Common myeloid progenitor, CD34-positive (primary cell): Measurements from ENCODE around the gene JADE2.

Experiments used
- CTCF ChIA-PET: fragments of 350-600 bp; sonication (Branson Sonifier 250); formaldehyde crosslinking; loops from one replicate; lab custom pipeline; 2021; ENCODE audit warnings: antibody characterized with exemption; lab: Charles Lee
- POLR2A ChIA-PET: fragments of 350-600 bp; sonication (Branson Sonifier 250); formaldehyde crosslinking; loops from one replicate; lab custom pipeline; 2021; ENCODE audit warnings: antibody characterized with exemption; lab: Charles Lee
- DNase-seq, 3 donors: peaks; one replicate each; pipeline versions ENCODE4 v3.0.0 to v3.0.0-alpha.2; 2013
- H3K27ac ChIP-seq, 2 experiments: 1 replicate in 1 of 2; 2 replicates in 1 of 2; pipeline ENCODE4 v1.7.0; 2013; ENCODE audit warnings: inconsistent platforms in 2 of 2, low read length in 2 of 2, mild to moderate bottlenecking in 2 of 2, low read depth in 1 of 2, moderate library complexity in 1 of 2; ENCODE audit not compliant: severe bottlenecking in 2 of 2, insufficient read depth in 1 of 2, poor library complexity in 1 of 2
- H3K27me3 ChIP-seq, 5 experiments: replicated peaks in 2 of 5; 1 replicate in 3 of 5; 2 replicates in 2 of 5; pipeline versions ENCODE4 v1.6.1 to v1.7.0; 2013; ENCODE audit warnings: low read length in 4 of 5, mild to moderate bottlenecking in 2 of 5, moderate library complexity in 2 of 5, inconsistent platforms in 1 of 5; ENCODE audit not compliant: insufficient read depth in 5 of 5, control insufficient read depth in 4 of 5
- H3K36me3 ChIP-seq, 4 experiments: 1 replicate in 2 of 4; 2 replicates in 2 of 4; pipeline versions ENCODE4 v1.6.1 to v1.7.0; 2013; ENCODE audit warnings: low read length in 3 of 4, control low read depth in 1 of 4, mild to moderate bottlenecking in 1 of 4; ENCODE audit not compliant: control insufficient read depth in 4 of 4, insufficient read depth in 4 of 4
- H3K4me1 ChIP-seq, 4 experiments: 1 replicate in 3 of 4; 2 replicates in 1 of 4; pipeline versions ENCODE4 v1.6.1 to v1.7.1; 2013; ENCODE audit warnings: low read length in 3 of 4, mild to moderate bottlenecking in 3 of 4, control low read depth in 1 of 4, inconsistent platforms in 1 of 4, moderate library complexity in 1 of 4; ENCODE audit not compliant: control insufficient read depth in 4 of 4, insufficient read depth in 4 of 4; ENCODE audit errors: control extremely low read depth in 1 of 4
- H3K4me3 ChIP-seq, 7 experiments: 1 replicate in 4 of 7; 2 replicates in 3 of 7; pipeline versions ENCODE4 v1.5.1 to v1.7.0; 2013; ENCODE audit warnings: mild to moderate bottlenecking in 7 of 7, low read length in 6 of 7, moderate library complexity in 6 of 7, inconsistent platforms in 2 of 7, low read depth in 2 of 7, control low read depth in 1 of 7; ENCODE audit not compliant: insufficient read depth in 4 of 7, control insufficient read depth in 1 of 7; ENCODE audit errors: extremely low read depth in 1 of 7
- H3K9me3 ChIP-seq, 5 experiments: 1 replicate in 4 of 5; 2 replicates in 1 of 5; pipeline versions ENCODE4 v1.6.1 to v1.7.1; 2013; ENCODE audit warnings: low read length in 4 of 5, mild to moderate bottlenecking in 2 of 5, inconsistent platforms in 1 of 5, low read depth in 1 of 5, moderate library complexity in 1 of 5; ENCODE audit not compliant: control insufficient read depth in 4 of 5, insufficient read depth in 2 of 5; ENCODE audit errors: control extremely low read depth in 1 of 5
- WGBS: methylation state at CpG from one replicate; pipeline ENCODE4 v1.1.5; 2013; ENCODE audit not compliant: insufficient coverage; 5-methylcytosine and 5-hydroxymethylcytosine counted together

JADE2 gene

GRCh38 chr5:134584662-134585061 is 59.2 kb downstream of the JADE2 start:
- ChIA-PET POLR2A (no interaction called here), CTCF (interaction anchor here (1.0 to 2.0 kb wide), 9 partner anchors 10 to 283 kb away, joined by 3 to 7 read pairs (median 3); no protein-coding TSS in a partner anchor)
- Histone ChIP-seq H3K27ac (no peak overlapping the region), H3K27me3 (no peaks in the 10 kb centered on the region), H3K36me3 (peaks cover 0 to 26% (median 9%) of the 10 kb centered on the region in 4 experiments), H3K9me3 (no peaks in the 10 kb centered on the region), H3K4me3 (no peak overlapping the region), H3K4me1 (peaks cover 0 to 5% (median 2%) of the 10 kb centered on the region in 4 experiments)
- WGBS, result 86% methylated on average over 1 of the region's 3 CpGs
- DNase-seq, result no peak

DNA sequence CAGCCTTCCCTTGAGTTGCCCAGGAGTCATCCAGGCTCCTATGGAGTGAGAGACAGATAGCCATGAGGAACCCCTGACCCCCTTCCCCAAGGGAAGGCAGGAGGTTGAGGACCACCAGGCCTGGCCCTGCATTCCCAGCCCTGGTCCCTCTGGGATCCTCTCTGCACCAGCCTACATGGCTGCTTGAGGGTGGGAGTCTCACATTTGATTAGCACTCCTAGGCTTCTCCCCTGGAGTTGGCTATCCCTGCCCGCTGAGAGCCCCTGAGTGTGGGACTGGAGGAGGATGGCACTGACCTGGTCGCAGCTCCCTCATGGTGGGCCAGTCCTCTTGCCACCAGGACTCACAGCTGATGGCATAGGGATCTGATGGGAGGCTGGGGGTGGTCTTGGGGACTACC is 60.5 kb downstream of the JADE2 start:
- CTCF ChIA-PET, result interaction anchor here (0.8 to 2.8 kb wide), 10 partner anchors 10 to 425 kb away, joined by 3 to 13 read pairs (median 4); partner anchors contain the start of gene CDKN2AIPNL
- WGBS, result no CpG with 5 or more reads among the region's 2 CpGs

DNA sequence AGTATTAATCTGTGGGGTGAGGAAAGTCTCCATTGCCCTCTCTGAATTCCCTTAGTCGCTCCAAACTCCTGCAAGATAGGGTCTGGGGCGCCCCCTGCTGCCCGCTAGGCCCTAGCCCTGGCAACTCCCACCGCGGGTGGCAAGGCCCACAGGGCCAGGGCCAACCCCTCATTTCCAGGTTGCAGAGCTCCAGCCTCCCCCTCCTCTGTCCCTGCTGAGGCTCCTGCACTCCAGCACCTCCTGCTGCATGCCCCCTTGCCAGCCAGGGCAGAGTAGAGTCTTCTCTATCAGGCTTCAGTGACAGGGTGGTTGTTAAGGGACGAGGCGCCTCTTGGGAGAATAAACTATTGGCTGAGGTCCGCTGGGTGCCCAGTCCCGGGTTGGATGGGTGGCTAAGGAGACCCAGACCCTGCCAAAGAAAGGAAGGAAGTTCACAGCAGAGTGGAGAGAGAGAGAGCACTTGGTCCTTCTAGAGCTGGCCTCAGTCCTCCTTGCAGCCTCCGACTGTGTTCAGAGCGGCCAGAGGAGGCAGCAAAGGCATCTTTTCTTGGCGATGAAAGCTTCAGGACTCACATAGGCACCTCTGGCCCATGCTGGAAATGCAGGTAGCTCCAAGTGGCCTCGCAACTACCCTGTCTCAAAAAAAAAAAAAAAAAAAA is 61.5 kb downstream of the JADE2 start:
- peaks cover 0 to 5% (median 0%) of the 10 kb centered on the region in 4 experiments for H3K36me3 ChIP-seq
- ChIA-PET POLR2A (interaction anchor here (0.6 kb wide), 1 partner anchor 207 kb away, joined by 4 read pairs; no protein-coding TSS in a partner anchor), CTCF (interaction anchor here (0.5 to 2.8 kb wide), 51 partner anchors 9 to 417 kb away, joined by 3 to 13 read pairs (median 4); partner anchors contain the start of gene CDKN2AIPNL)
- H3K27ac ChIP-seq, result no peak overlapping the region
- H3K27me3 ChIP-seq, result no peaks in the 10 kb centered on the region
- 21% methylated on average over 11 of the region's 13 CpGs for WGBS
- H3K9me3 ChIP-seq, result no peaks in the 10 kb centered on the region
- peak overlapping the region in 3 of 7 experiments; percentile 32 to 46 (median 42) for H3K4me3 ChIP-seq
- peak; percentile 93 to 96 (median 95) for DNase-seq
- peaks cover 0 to 9% (median 4%) of the 10 kb centered on the region in 4 experiments for H3K4me1 ChIP-seq

More for the DNA sequence above, 60.5 kb downstream of the JADE2 start:
- H3K27me3 ChIP-seq, result no peaks in the 10 kb centered on the region
- no peak overlapping the region for H3K27ac ChIP-seq
- POLR2A ChIA-PET, result no interaction called here
- DNase-seq, result no peak
- no peak overlapping the region for H3K4me3 ChIP-seq
- no peaks in the 10 kb centered on the region for H3K9me3 ChIP-seq
- peaks cover 0 to 15% (median 3%) of the 10 kb centered on the region in 4 experiments for H3K36me3 ChIP-seq
- peaks cover 0 to 5% (median 2%) of the 10 kb centered on the region in 4 experiments for H3K4me1 ChIP-seq

GRCh38 chr5:134590992-134591659 is 65.7 kb downstream of the JADE2 start:
- ChIA-PET CTCF (interaction anchor here (1.0 kb wide), 1 partner anchor 13 kb away, joined by 4 read pairs; no protein-coding TSS in a partner anchor), POLR2A (no interaction called here)
- Histone ChIP-seq H3K27me3 (no peaks in the 10 kb centered on the region), H3K4me3 (no peak overlapping the region), H3K4me1 (peaks cover 5 to 29% (median 26%) of the 10 kb centered on the region in 4 experiments), H3K36me3 (no peaks in the 10 kb centered on the region), H3K9me3 (no peaks in the 10 kb centered on the region), H3K27ac (no peak overlapping the region)
- WGBS, result 97% methylated on average over 5 of the region's 5 CpGs
- DNase-seq, result peak in 1 of 3 donors; percentile 13

DNA sequence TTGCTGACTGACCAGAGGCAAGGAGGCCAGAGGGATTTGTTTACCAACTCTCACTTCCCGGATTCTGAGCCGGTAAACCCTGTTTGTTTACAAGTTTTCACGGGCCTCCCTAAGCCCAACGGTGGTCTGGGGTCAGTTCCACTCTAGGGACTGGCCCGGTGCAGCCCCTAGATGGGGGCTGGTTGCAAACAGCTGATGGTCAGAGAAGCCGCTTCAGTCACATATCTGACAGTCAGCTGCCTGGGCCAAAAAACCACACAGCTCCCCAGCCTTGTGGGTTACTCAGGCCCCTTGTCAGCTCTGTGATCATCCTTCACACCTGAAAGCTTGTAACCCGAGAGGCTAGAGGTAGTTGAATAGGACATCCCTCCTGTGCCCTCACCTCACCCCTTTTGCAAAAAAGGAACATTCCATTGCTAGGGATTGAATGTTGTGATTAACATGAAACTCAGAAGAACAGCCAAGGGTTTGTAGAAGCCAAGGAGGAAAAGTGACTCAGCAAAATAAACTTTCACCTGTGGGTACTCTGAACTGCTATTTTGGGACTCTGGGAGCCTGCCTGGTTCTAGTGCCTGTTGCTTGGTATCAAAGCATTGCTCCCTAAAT is 66.8 kb downstream of the JADE2 start:
- ChIA-PET CTCF (interaction anchor here (0.7 to 1.6 kb wide), 4 partner anchors 11 to 14 kb away, joined by 3 to 4 read pairs (median 3); no protein-coding TSS in a partner anchor), POLR2A (interaction anchor here (0.5 kb wide), 1 partner anchor 152 kb away, joined by 3 read pairs; no protein-coding TSS in a partner anchor)
- Histone ChIP-seq H3K9me3 (no peaks in the 10 kb centered on the region), H3K27ac (no peak overlapping the region), H3K36me3 (no peaks in the 10 kb centered on the region), H3K27me3 (no peaks in the 10 kb centered on the region), H3K4me1 (peaks cover 5 to 26% (median 24%) of the 10 kb centered on the region in 4 experiments), H3K4me3 (no peak overlapping the region)
- 75% methylated on average over 6 of the region's 7 CpGs for WGBS
- DNase-seq, result peak in 1 of 3 donors; percentile 13

GRCh38 chr5:134594336-134594735 is 68.9 kb downstream of the JADE2 start:
- Histone ChIP-seq H3K4me1 (peaks cover 5 to 26% (median 24%) of the 10 kb centered on the region in 4 experiments), H3K36me3 (no peaks in the 10 kb centered on the region), H3K9me3 (no peaks in the 10 kb centered on the region), H3K27ac (no peak overlapping the region), H3K4me3 (no peak overlapping the region), H3K27me3 (no peaks in the 10 kb centered on the region)
- 98% methylated on average over 6 of the region's 7 CpGs for WGBS
- CTCF ChIA-PET, result interaction anchor here (0.9 kb wide), 1 partner anchor 13 kb away, joined by 3 read pairs; no protein-coding TSS in a partner anchor
- DNase-seq, result no peak
- POLR2A ChIA-PET, result no interaction called here
